Measurements from ENCODE around the gene NUP42. TPM values are rescaled to one million over a fixed set of nuclear protein-coding genes. Genes with fewer than 3 reads are reported as not detected.

Gene NUP42
- total RNA-seq, 1 experiment from 2014 or later: 62.8 TPM

DNA sequence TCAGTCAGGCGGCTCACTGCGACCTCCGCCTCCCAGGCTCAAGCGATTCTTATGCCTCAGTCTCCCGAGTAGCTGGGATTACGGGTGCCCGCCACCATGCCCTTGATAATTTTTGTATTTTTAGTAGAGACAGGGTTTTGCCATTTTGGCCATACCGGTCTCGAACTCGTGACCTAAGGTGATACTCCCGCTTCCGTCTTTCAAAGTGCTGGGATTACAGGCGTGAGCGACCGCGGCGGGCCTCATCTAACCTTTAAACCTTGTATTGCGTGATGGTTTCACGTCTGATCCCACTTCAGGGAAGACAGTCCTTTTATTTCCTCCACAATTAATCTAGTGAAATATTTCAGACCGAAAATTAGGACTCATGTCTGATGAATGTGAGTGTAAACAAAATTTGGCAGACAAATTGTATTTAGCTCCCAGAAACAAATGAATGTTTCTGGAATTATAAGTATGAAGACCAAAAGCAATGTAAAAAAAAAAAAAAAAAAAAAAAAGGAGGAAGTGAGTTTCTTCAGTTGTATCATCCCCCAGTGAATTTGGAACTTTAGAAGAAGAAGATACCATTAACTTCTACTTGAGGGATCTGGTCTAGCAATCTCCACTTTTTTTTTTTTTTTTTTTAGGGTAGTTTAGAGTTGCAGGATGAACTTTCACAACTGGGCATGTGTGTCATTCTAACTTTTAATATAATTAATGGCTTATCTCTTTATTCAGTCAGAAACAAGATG, 1.6 kb downstream of the NUP42 start:
- DNase-seq: no peak
- no peak for TF ChIP-seq CTCF (IDR thresholded peaks at IDR 0.05; ENCODE audit: unreplicated experiment)
- H3K27ac Mint-ChIP-seq (ENCODE audit: unreplicated experiment): peak overlapping the region; percentile 90
- peaks cover 71% of the 10 kb centered on the region for H3K36me3 Mint-ChIP-seq (ENCODE audit: insufficient read depth, unreplicated experiment)
- CTCF ChIA-PET: interaction anchor here (0.6 to 0.7 kb wide), 4 partner anchors 46 to 205 kb away, joined by 3 to 7 read pairs (median 4); partner anchors contain the start of gene MALSU1
- H3K4me1 Mint-ChIP-seq (ENCODE audit: low read depth, unreplicated experiment): peaks cover 26% of the 10 kb centered on the region
- H3K9me3 Mint-ChIP-seq (ENCODE audit: low read depth, unreplicated experiment): no peaks in the 10 kb centered on the region
- H3K4me3 Mint-ChIP-seq (ENCODE audit: low read depth, unreplicated experiment): peak overlapping the region; percentile 81
- BruUV-seq (replicated peaks): no TSS peak
- H3K27me3 Mint-ChIP-seq (ENCODE audit: unreplicated experiment): no peaks in the 10 kb centered on the region
- intact Hi-C loops (cut with micrococcal nuclease; ENCODE audit: unreplicated experiment): no loop called here

DNA sequence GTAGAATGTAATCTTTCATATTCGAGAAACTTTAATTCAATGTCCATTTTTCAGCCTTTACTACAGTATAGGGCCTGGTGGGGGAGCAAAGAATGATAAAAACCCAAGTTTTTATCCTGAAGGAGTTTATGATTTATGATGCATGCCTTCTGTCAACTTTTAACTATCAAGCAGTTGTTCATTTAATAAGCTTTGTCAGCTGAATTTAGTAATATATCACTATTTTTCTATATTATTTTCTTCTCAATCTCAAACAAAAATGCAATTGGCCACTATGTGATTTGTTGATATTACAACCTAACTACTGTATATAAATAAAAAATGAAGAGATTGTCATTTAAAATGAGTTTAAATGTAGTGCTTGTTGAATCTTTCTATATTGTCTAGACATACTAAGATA, 2.4 kb downstream of the NUP42 start:
- H3K27me3 Mint-ChIP-seq (ENCODE audit: unreplicated experiment): no peaks in the 10 kb centered on the region
- H3K27ac Mint-ChIP-seq (ENCODE audit: unreplicated experiment): no peak overlapping the region
- CTCF ChIA-PET: interaction anchor here (0.6 to 1.5 kb wide), 9 partner anchors 9 to 249 kb away, joined by 3 to 20 read pairs (median 4); no protein-coding TSS in a partner anchor
- peak overlapping the region; percentile 81 for H3K4me3 Mint-ChIP-seq (ENCODE audit: low read depth, unreplicated experiment)
- BruUV-seq (replicated peaks): no TSS peak
- no peak for TF ChIP-seq CTCF (IDR thresholded peaks at IDR 0.05; ENCODE audit: unreplicated experiment)
- DNase-seq: no peak
- H3K36me3 Mint-ChIP-seq (ENCODE audit: insufficient read depth, unreplicated experiment): peaks cover 79% of the 10 kb centered on the region
- H3K4me1 Mint-ChIP-seq (ENCODE audit: low read depth, unreplicated experiment): peaks cover 26% of the 10 kb centered on the region
- H3K9me3 Mint-ChIP-seq (ENCODE audit: low read depth, unreplicated experiment): no peaks in the 10 kb centered on the region
- intact Hi-C loops (cut with micrococcal nuclease; ENCODE audit: unreplicated experiment): no loop called here

- H3K4me1 Mint-ChIP-seq (ENCODE audit: low read depth, unreplicated experiment): peaks cover 26% of the 10 kb centered on the region
- peak; percentile 80 for DNase-seq
- H3K4me3 Mint-ChIP-seq (ENCODE audit: low read depth, unreplicated experiment): no peak overlapping the region
- no peaks in the 10 kb centered on the region for H3K9me3 Mint-ChIP-seq (ENCODE audit: low read depth, unreplicated experiment)
- peaks cover 85% of the 10 kb centered on the region for H3K36me3 Mint-ChIP-seq (ENCODE audit: insufficient read depth, unreplicated experiment)
- TF ChIP-seq CTCF (IDR thresholded peaks at IDR 0.05; ENCODE audit: unreplicated experiment): peak; percentile 81
- BruUV-seq (replicated peaks): no TSS peak
- H3K27ac Mint-ChIP-seq (ENCODE audit: unreplicated experiment): no peak overlapping the region
- H3K27me3 Mint-ChIP-seq (ENCODE audit: unreplicated experiment): no peaks in the 10 kb centered on the region
- CTCF ChIA-PET: interaction anchor here (0.6 to 1.5 kb wide), 14 partner anchors 10 to 330 kb away, joined by 3 to 20 read pairs (median 4); no protein-coding TSS in a partner anchor
- intact Hi-C loops (cut with micrococcal nuclease; ENCODE audit: unreplicated experiment): loop anchor here (1.0 to 5.0 kb wide), 2 partner anchors 77 to 360 kb away; no protein-coding TSS in a partner anchor
These were observed 3.0 kb downstream of the NUP42 start for GRCh38 chr7:23184709-23185359.

GRCh38 chr7:23185980-23186379, 4.1 kb downstream of the NUP42 start:
- peaks cover 24% of the 10 kb centered on the region for H3K4me1 Mint-ChIP-seq (ENCODE audit: low read depth, unreplicated experiment)
- peaks cover 85% of the 10 kb centered on the region for H3K36me3 Mint-ChIP-seq (ENCODE audit: insufficient read depth, unreplicated experiment)
- H3K27me3 Mint-ChIP-seq (ENCODE audit: unreplicated experiment): no peaks in the 10 kb centered on the region
- H3K27ac Mint-ChIP-seq (ENCODE audit: unreplicated experiment): no peak overlapping the region
- no peak overlapping the region for H3K4me3 Mint-ChIP-seq (ENCODE audit: low read depth, unreplicated experiment)
- no peaks in the 10 kb centered on the region for H3K9me3 Mint-ChIP-seq (ENCODE audit: low read depth, unreplicated experiment)
- intact Hi-C loops (cut with micrococcal nuclease; ENCODE audit: unreplicated experiment): loop anchor here (1.0 to 5.0 kb wide), 2 partner anchors 76 to 359 kb away; no protein-coding TSS in a partner anchor
- BruUV-seq (replicated peaks): no TSS peak
- DNase-seq: no peak
- TF ChIP-seq CTCF (IDR thresholded peaks at IDR 0.05; ENCODE audit: unreplicated experiment): no peak
- CTCF ChIA-PET: no interaction called here
